SK-N-SH (cell line): Measurements from ENCODE around the gene SLC16A11. TPM values are rescaled to one million over a fixed set of nuclear protein-coding genes. Genes with fewer than 3 reads are reported as not detected.

Experiments
- CTCF ChIA-PET: fragments of 300-600, 350-600 bp; formaldehyde crosslinking; extraction: SDS; loops from one replicate; lab custom pipeline; 2021; lab: Yijun Ruan, JAX
- POLR2A ChIA-PET: fragments of 350-600 bp; sonication (Branson Sonifier 250); formaldehyde crosslinking; extraction: SDS; loops from one replicate; lab custom pipeline; 2020; ENCODE audit warnings: antibody characterized with exemption, inconsistent platforms; lab: Yijun Ruan, JAX
- DNase-seq: peaks from one replicate; pipeline ENCODE4 v3.0.0; 2012
- H2AFZ ChIP-seq: fragments of 200-600 bp; sonication (generic); 2 replicates; pipeline ENCODE4 v1.8.1; 2016; ENCODE audit warnings: antibody characterized with exemption, mild to moderate bottlenecking, low read depth
- H3F3A ChIP-seq: fragments of 200-600 bp; sonication (generic); replicated peaks from 2 replicates; pipeline ENCODE3; 2016; ENCODE audit warnings: antibody characterized with exemption, mild to moderate bottlenecking; ENCODE audit not compliant: insufficient read depth
- H3K27ac ChIP-seq, 2 experiments: fragments of 200-500 bp in 1 of 2; fragments of 200-600 bp in 1 of 2; sonication (Bioruptor generic) in 1 of 2; sonication (generic), shearing (Covaris generic) in 1 of 2; 2 replicates each; pipeline versions ENCODE4 v1.5.1 to v1.6.1; 2014 to 2016; ENCODE audit warnings: low read depth in 2 of 2, inconsistent platforms in 1 of 2, low read length in 1 of 2, mild to moderate bottlenecking in 1 of 2, mixed read lengths in 1 of 2
- H3K27me3 ChIP-seq: fragments of 200-600 bp; sonication (generic), shearing (Covaris generic); 2 replicates; pipeline ENCODE4 v1.6.1; 2016; ENCODE audit warnings: mixed run types; ENCODE audit not compliant: insufficient read depth
- H3K36me3 ChIP-seq, 2 experiments: fragments of 200-500 bp in 1 of 2; fragments of 200-600 bp in 1 of 2; sonication (Bioruptor generic) in 1 of 2; sonication (generic) in 1 of 2; replicated peaks in 1 of 2; 2 replicates each; pipeline versions ENCODE3 to v1.5.1; 2014 to 2016; ENCODE audit warnings: low read length in 1 of 2, mild to moderate bottlenecking in 1 of 2; ENCODE audit not compliant: insufficient read depth in 2 of 2, control insufficient read depth in 1 of 2
- H3K4me1 ChIP-seq, 2 experiments: fragments of 200-500 bp in 1 of 2; fragments of 200-600 bp in 1 of 2; sonication (Bioruptor generic) in 1 of 2; sonication (generic), shearing (Covaris generic) in 1 of 2; 2 replicates each; pipeline versions ENCODE4 v1.5.1 to v1.6.1; 2014 to 2016; ENCODE audit warnings: low read depth in 1 of 2, low read length in 1 of 2, mixed run types in 1 of 2; ENCODE audit not compliant: insufficient read depth in 2 of 2, control insufficient read depth in 1 of 2
- H3K4me2 ChIP-seq: fragments of 200-600 bp; sonication (generic), shearing (Covaris generic); 2 replicates; pipeline ENCODE4 v1.6.1; 2017; ENCODE audit warnings: mixed run types
- H3K4me3 ChIP-seq, 2 experiments: fragments of 200-500 bp in 1 of 2; fragments of 200-600 bp in 1 of 2; sonication (Bioruptor generic) in 1 of 2; sonication (generic), shearing (Covaris generic) in 1 of 2; 2 replicates each; pipeline versions ENCODE4 v1.5.1 to v1.8.1; 2014 to 2016; ENCODE audit warnings: low read depth in 2 of 2, inconsistent platforms in 1 of 2, low read length in 1 of 2, mild to moderate bottlenecking in 1 of 2, mixed read lengths in 1 of 2, moderate library complexity in 1 of 2
- H3K79me2 ChIP-seq: fragments of 200-600 bp; sonication (generic); 2 replicates; pipeline ENCODE4 v1.8.1; 2017; ENCODE audit warnings: mild to moderate bottlenecking; ENCODE audit not compliant: insufficient read depth
- H3K9ac ChIP-seq: fragments of 200-600 bp; sonication (generic); 2 replicates; pipeline ENCODE4 v1.6.1; 2017; ENCODE audit warnings: mixed run types
- H3K9me2 ChIP-seq: fragments of 200-600 bp; sonication (generic); 2 replicates; pipeline ENCODE4 v1.6.1; 2017; ENCODE audit warnings: mixed run types
- H3K9me3 ChIP-seq: fragments of 200-600 bp; sonication (generic); 2 replicates; pipeline ENCODE4 v1.6.1; 2017; ENCODE audit warnings: mixed run types, mild to moderate bottlenecking, moderate library complexity
- H4K20me1 ChIP-seq: fragments of 200-600 bp; sonication (generic); 2 replicates; pipeline ENCODE4 v1.6.1; 2017; ENCODE audit warnings: mild to moderate bottlenecking, mixed run types; ENCODE audit not compliant: insufficient read depth
- CHD2 ChIP-seq: fragments of 150-350 bp; IDR thresholded peaks from 2 replicates; pipeline ENCODE4 v1.6.1; 2018; ENCODE audit warnings: low read length; ENCODE audit not compliant: partially characterized antibody
- EP300 ChIP-seq, 2 experiments: IDR thresholded peaks; 2 replicates each; pipeline versions ENCODE4 v1.4.0 to v1.6.1; 2012; ENCODE audit warnings: borderline replicate concordance in 1 of 2, low read depth in 1 of 2, low read length in 1 of 2
- FOSL2 ChIP-seq: IDR thresholded peaks from 2 replicates; pipeline ENCODE4 v1.4.0; 2012; ENCODE audit warnings: low read depth, mild to moderate bottlenecking, moderate library complexity, borderline replicate concordance
- GABPA ChIP-seq: IDR thresholded peaks from 2 replicates; pipeline ENCODE4 v1.4.0; 2012; ENCODE audit warnings: low read depth, mild to moderate bottlenecking
- GATA2 ChIP-seq: sonication (generic); formaldehyde crosslinking; IDR thresholded peaks from 2 replicates; pipeline ENCODE4 v1.5.0; 2020; ENCODE audit warnings: mild to moderate bottlenecking, missing genetic modification reagents
- NFIC ChIP-seq: IDR thresholded peaks from 2 replicates; pipeline ENCODE4 v1.4.0; 2012; ENCODE audit warnings: borderline replicate concordance
- NRF1 ChIP-seq: IDR thresholded peaks from 2 replicates; pipeline ENCODE4 v1.6.1; 2012; ENCODE audit warnings: low read depth, mild to moderate bottlenecking, low read length
- RAD21 ChIP-seq: IDR thresholded peaks from 2 replicates; pipeline ENCODE4 v1.6.1; 2012; ENCODE audit warnings: mild to moderate bottlenecking, low read length
- REST ChIP-seq: IDR thresholded peaks from 2 replicates; pipeline ENCODE4 v1.6.1; 2012; ENCODE audit warnings: mild to moderate bottlenecking, low read depth, low read length, moderate library complexity
- SIN3A ChIP-seq: IDR thresholded peaks from 2 replicates; pipeline ENCODE4 v1.6.1; 2012; ENCODE audit warnings: low read depth, mild to moderate bottlenecking, low read length, moderate library complexity, borderline replicate concordance
- SMC3 ChIP-seq: IDR thresholded peaks from 2 replicates; pipeline ENCODE4 v1.6.1; 2012; ENCODE audit warnings: low read depth, low read length, improper control_type of control experiment
- TAF1 ChIP-seq: IDR thresholded peaks from 2 replicates; pipeline ENCODE4 v1.6.1; 2012; ENCODE audit warnings: low read depth, mild to moderate bottlenecking, low read length, moderate library complexity, borderline replicate concordance
- USF1 ChIP-seq: IDR thresholded peaks from 2 replicates; pipeline ENCODE4 v1.4.0; 2012; ENCODE audit warnings: low read depth, borderline replicate concordance
- YY1 ChIP-seq: IDR thresholded peaks from 2 replicates; pipeline ENCODE4 v1.4.0; 2012; ENCODE audit warnings: low read depth, mild to moderate bottlenecking
- WGBS: methylation state at CpG from one replicate; pipeline ENCODE4 v1.1.6; 2017; ENCODE audit warnings: low lambda C conversion rate; 5-methylcytosine and 5-hydroxymethylcytosine counted together
- polyA plus RNA-seq, 3 experiments: library from polyadenylated mRNA; depleted of rRNA; stranded (reverse); fragments of >200 nt; gene quantifications; 2 replicates each; pipeline ENCODE4 v1.2.3, GENCODE V29; 2012
- TF ChIP-seq, protein P1 (sequence below): fragments of 150-350 bp; IDR thresholded peaks from 2 replicates; pipeline ENCODE4 v1.6.1; 2017; ENCODE audit warnings: antibody characterized with exemption, low read length, low read depth, borderline replicate concordance

SLC16A11 gene
- polyA plus RNA-seq, 1 of the 3 experiments (the other 2 are of a cell fraction) = 0.12 TPM

GRCh38 chr17:6998855-6999508 is 44.9 kb downstream of the SLC16A11 start:
- no peak overlapping the region for H3K27ac ChIP-seq
- no peak overlapping the region for H3K9ac ChIP-seq
- H3F3A ChIP-seq = peaks cover 4% of the 10 kb centered on the region
- ChIA-PET POLR2A (no interaction called here), CTCF (interaction anchor here (1.0 to 2.6 kb wide), 4 partner anchors 23 to 155 kb away, joined by 3 to 11 read pairs (median 9); partner anchors contain the start of gene BCL6B)
- TF ChIP-seq NFIC (no peak), EP300 (IDR thresholded peaks at IDR 0.05; ENCODE audit: borderline replicate concordance in 1 of 2, low read depth in 1 of 2, low read length in 1 of 2) (no peak), SMC3 (no peak), USF1 (no peak), RAD21 (no peak), REST (no peak), GABPA (no peak), FOSL2 (no peak), SIN3A (no peak), GATA2 (CRISPR knock-in tag) (no peak), TAF1 (no peak), NRF1 (no peak), YY1 (no peak), CHD2 (no peak)
- TF ChIP-seq, protein P1, sequence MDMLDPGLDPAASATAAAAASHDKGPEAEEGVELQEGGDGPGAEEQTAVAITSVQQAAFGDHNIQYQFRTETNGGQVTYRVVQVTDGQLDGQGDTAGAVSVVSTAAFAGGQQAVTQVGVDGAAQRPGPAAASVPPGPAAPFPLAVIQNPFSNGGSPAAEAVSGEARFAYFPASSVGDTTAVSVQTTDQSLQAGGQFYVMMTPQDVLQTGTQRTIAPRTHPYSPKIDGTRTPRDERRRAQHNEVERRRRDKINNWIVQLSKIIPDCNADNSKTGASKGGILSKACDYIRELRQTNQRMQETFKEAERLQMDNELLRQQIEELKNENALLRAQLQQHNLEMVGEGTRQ = no peak
- no peaks in the 10 kb centered on the region for H3K9me2 ChIP-seq
- H2AFZ ChIP-seq = no peak overlapping the region
- no peaks in the 10 kb centered on the region for H3K27me3 ChIP-seq
- WGBS = 86% methylated on average over 11 of the region's 11 CpGs
- no peak overlapping the region for H3K4me2 ChIP-seq
- no peaks in the 10 kb centered on the region for H4K20me1 ChIP-seq
- H3K9me3 ChIP-seq = no peaks in the 10 kb centered on the region
- no peak overlapping the region for H3K4me3 ChIP-seq
- H3K4me1 ChIP-seq = peaks cover 0 to 3% of the 10 kb centered on the region in 2 experiments; a peak in 1 of 4 replicates
- no peak for DNase-seq
- peaks cover 9% of the 10 kb centered on the region; the same call in 1 of the 2 replicates for H3K79me2 ChIP-seq
- peaks cover 21 to 46% of the 10 kb centered on the region in 2 experiments for H3K36me3 ChIP-seq
